ENCODE measurements around the gene VRK2. TPM values are rescaled to one million over a fixed set of nuclear protein-coding genes. Genes with fewer than 3 reads are reported as not detected.
"Not testable (repeated sequence)": the region's sequence is repeated elsewhere in the genome, so short reads cannot be mapped to it uniquely, and the experiment has no call there.

The VRK2 gene
- total RNA-seq, 1 experiment from 2014 or later, result 39.6 TPM

DNA sequence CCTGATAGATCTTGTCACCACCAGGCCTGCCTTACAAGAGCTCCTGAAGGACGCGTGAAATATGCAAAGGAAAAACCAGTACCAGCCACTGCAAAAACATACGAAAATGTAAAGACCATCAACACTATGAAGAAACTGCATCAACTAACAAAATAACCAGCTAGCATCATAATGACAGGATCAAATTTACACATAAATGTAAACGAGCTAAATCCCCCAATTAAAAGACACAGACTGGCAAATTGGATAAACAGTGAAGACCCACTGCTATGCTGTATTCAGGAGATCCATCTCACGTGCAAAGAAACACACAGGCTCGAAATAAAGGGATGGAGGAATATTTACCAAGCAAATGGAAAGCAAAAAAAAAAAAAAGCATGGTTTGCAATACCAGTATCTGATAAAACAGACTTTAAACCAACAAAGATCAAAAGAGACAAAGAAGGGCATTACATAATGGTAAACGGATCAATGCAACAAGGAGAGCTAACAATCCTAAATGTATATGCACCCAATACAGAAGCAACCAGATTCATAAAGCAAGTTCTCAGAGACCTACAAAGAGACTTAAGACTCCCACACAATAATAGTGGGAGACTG lies 123.8 kb downstream of the VRK2 start:
- H3K4me3 ChIP-seq (ENCODE audit: low read depth in 2 of 2, low read length in 2 of 2); H3K27me3 ChIP-seq (ENCODE audit: control insufficient read depth, insufficient read depth, low read length); DNase-seq (ENCODE audit: low read depth, low spot score); BruUV-seq (replicated peaks); POLR2A ChIA-PET; ATAC-seq; H3K27ac ChIP-seq (ENCODE audit: low read length); intact Hi-C loops (cut with micrococcal nuclease; ENCODE audit: unreplicated experiment); in situ Hi-C loops (cut with HindIII; ENCODE audit: low pct_unique_long_range_greater_than_20kb, low sequenced_read_pairs); H3K4me1 ChIP-seq (ENCODE audit: control insufficient read depth, insufficient read depth, low read length); H3K36me3 ChIP-seq (ENCODE audit: control insufficient read depth, insufficient read depth, low read length); H3K9me3 ChIP-seq (ENCODE audit: control insufficient read depth, insufficient read depth, low read depth, low read length): not testable (repeated sequence)
- CTCF ChIA-PET, result interaction anchor here (0.7 kb wide), 1 partner anchor 11 kb away, joined by 5 read pairs; no protein-coding TSS in a partner anchor

GRCh38 chr2:58171831-58172230 lies 125.2 kb downstream of the VRK2 start:
- H3K27ac ChIP-seq (ENCODE audit: low read length); DNase-seq (ENCODE audit: low read depth, low spot score); H3K4me1 ChIP-seq (ENCODE audit: control insufficient read depth, insufficient read depth, low read length); ATAC-seq; in situ Hi-C loops (cut with HindIII; ENCODE audit: low pct_unique_long_range_greater_than_20kb, low sequenced_read_pairs); H3K9me3 ChIP-seq (ENCODE audit: control insufficient read depth, insufficient read depth, low read depth, low read length); POLR2A ChIA-PET; CTCF ChIA-PET; intact Hi-C loops (cut with micrococcal nuclease; ENCODE audit: unreplicated experiment); H3K27me3 ChIP-seq (ENCODE audit: control insufficient read depth, insufficient read depth, low read length); H3K4me3 ChIP-seq (ENCODE audit: low read depth in 2 of 2, low read length in 2 of 2); BruUV-seq (replicated peaks); H3K36me3 ChIP-seq (ENCODE audit: control insufficient read depth, insufficient read depth, low read length): not testable (repeated sequence)

DNA sequence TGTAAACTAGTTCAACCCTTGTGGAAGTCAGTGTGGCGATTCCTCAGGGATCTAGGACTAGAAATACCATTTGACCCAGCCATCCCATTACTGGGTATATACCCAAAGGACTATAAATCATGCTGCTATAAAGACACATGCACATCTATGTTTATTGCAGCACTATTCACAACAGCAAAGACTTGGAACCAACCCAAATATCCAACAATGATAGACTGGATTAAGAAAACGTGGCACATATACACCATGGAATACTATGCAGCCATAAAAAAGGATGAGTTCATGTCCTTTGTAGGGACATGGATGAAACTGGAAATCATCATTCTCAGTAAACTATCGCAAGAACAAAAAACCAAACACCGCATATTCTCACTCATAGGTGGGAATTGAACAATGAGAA lies 130.6 kb downstream of the VRK2 start:
- CTCF ChIA-PET; POLR2A ChIA-PET; ATAC-seq; in situ Hi-C loops (cut with HindIII; ENCODE audit: low pct_unique_long_range_greater_than_20kb, low sequenced_read_pairs); BruUV-seq (replicated peaks); H3K27me3 ChIP-seq (ENCODE audit: control insufficient read depth, insufficient read depth, low read length); H3K4me1 ChIP-seq (ENCODE audit: control insufficient read depth, insufficient read depth, low read length); intact Hi-C loops (cut with micrococcal nuclease; ENCODE audit: unreplicated experiment); H3K27ac ChIP-seq (ENCODE audit: low read length); H3K9me3 ChIP-seq (ENCODE audit: control insufficient read depth, insufficient read depth, low read depth, low read length); H3K36me3 ChIP-seq (ENCODE audit: control insufficient read depth, insufficient read depth, low read length); DNase-seq (ENCODE audit: low read depth, low spot score); H3K4me3 ChIP-seq (ENCODE audit: low read depth in 2 of 2, low read length in 2 of 2): not testable (repeated sequence)

- in situ Hi-C loops (cut with HindIII; ENCODE audit: low pct_unique_long_range_greater_than_20kb, low sequenced_read_pairs); CTCF ChIA-PET; intact Hi-C loops (cut with micrococcal nuclease; ENCODE audit: unreplicated experiment); BruUV-seq (replicated peaks); ATAC-seq; H3K4me3 ChIP-seq (ENCODE audit: low read depth in 2 of 2, low read length in 2 of 2); H3K27ac ChIP-seq (ENCODE audit: low read length); POLR2A ChIA-PET; H3K4me1 ChIP-seq (ENCODE audit: control insufficient read depth, insufficient read depth, low read length); H3K9me3 ChIP-seq (ENCODE audit: control insufficient read depth, insufficient read depth, low read depth, low read length); H3K27me3 ChIP-seq (ENCODE audit: control insufficient read depth, insufficient read depth, low read length); H3K36me3 ChIP-seq (ENCODE audit: control insufficient read depth, insufficient read depth, low read length); DNase-seq (ENCODE audit: low read depth, low spot score): not testable (repeated sequence)
These were observed 133.6 kb downstream of the VRK2 start for GRCh38 chr2:58180175-58180574.

DNA sequence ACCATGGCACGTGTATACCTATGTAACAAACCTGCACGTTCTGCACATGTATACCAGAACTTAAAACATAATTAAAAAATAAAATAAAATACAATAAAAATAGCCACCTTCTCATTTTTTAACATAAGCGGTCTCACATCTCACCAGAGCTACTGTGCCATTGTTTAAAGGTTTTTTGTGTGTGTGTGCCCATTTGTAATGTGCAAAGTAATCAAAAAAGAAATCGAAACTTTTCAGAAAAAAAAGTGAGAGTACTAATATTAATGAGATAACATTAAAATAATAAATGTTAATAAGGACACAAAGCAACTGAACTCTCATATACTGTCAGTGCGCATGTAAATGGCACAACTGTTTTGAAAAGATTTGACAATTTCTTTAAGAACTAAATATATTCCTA lies 134.0 kb downstream of the VRK2 start:
- TF ChIP-seq, protein P1, sequence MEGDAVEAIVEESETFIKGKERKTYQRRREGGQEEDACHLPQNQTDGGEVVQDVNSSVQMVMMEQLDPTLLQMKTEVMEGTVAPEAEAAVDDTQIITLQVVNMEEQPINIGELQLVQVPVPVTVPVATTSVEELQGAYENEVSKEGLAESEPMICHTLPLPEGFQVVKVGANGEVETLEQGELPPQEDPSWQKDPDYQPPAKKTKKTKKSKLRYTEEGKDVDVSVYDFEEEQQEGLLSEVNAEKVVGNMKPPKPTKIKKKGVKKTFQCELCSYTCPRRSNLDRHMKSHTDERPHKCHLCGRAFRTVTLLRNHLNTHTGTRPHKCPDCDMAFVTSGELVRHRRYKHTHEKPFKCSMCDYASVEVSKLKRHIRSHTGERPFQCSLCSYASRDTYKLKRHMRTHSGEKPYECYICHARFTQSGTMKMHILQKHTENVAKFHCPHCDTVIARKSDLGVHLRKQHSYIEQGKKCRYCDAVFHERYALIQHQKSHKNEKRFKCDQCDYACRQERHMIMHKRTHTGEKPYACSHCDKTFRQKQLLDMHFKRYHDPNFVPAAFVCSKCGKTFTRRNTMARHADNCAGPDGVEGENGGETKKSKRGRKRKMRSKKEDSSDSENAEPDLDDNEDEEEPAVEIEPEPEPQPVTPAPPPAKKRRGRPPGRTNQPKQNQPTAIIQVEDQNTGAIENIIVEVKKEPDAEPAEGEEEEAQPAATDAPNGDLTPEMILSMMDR (IDR thresholded peaks at IDR 0.05), result no peak
- TF ChIP-seq TCF7L2 (IDR thresholded peaks at IDR 0.05; ENCODE audit: low read depth, low read length) (no peak), SIN3A (IDR thresholded peaks at IDR 0.05; ENCODE audit: borderline replicate concordance, insufficient read depth, low read depth, low read length) (no peak), REST (IDR thresholded peaks at IDR 0.05; ENCODE audit: insufficient read depth in 1 of 2, low read depth in 2 of 2, low read length in 1 of 2) (no peak), POLR2AphosphoS5 (IDR thresholded peaks at IDR 0.05; ENCODE audit: low read depth, low read length) (no peak)
- BruUV-seq (replicated peaks), result no TSS peak
- Histone ChIP-seq H3K4me1 (ENCODE audit: control insufficient read depth, insufficient read depth, low read length) (no peaks in the 10 kb centered on the region), H3K27ac (ENCODE audit: low read length) (no peak overlapping the region), H3K36me3 (ENCODE audit: control insufficient read depth, insufficient read depth, low read length) (no peaks in the 10 kb centered on the region; the same call in 1 of the 2 replicates), H3K4me3 (ENCODE audit: low read depth in 2 of 2, low read length in 2 of 2) (no peak overlapping the region), H3K27me3 (ENCODE audit: control insufficient read depth, insufficient read depth, low read length) (no peaks in the 10 kb centered on the region), H3K9me3 (ENCODE audit: control insufficient read depth, insufficient read depth, low read depth, low read length) (no peaks in the 10 kb centered on the region)
- intact Hi-C loops (cut with micrococcal nuclease; ENCODE audit: unreplicated experiment) (no loop called here), in situ Hi-C loops (cut with HindIII; ENCODE audit: low pct_unique_long_range_greater_than_20kb, low sequenced_read_pairs) (no loop called here)
- DNase-seq (ENCODE audit: low read depth, low spot score) (no peak), ATAC-seq (no peak)
- ChIA-PET CTCF (no interaction called here), POLR2A (no interaction called here)
